Endothelial cell of umbilical vein (primary cell): ENCODE measurements around the gene TTC13. TPM values are rescaled to one million over a fixed set of nuclear protein-coding genes. Genes with fewer than 3 reads are reported as not detected.
A peak's percentile ranks its signal among the peaks of the same experiment; 100 is the strongest.

Experiments
- BruUV-seq: library from RNA; stranded (reverse); fragments of 400-500 nt; replicated peaks from 2 replicates; lab custom pipeline; 2021; lab: Mats Ljungman, UMichigan
- CTCF ChIA-PET: fragments of 300-600, 350-600 bp; sonication (Branson Sonifier 250); formaldehyde crosslinking; loops from one replicate; lab custom pipeline; 2021; ENCODE audit warnings: antibody characterized with exemption, inconsistent platforms; lab: Charles Lee
- POLR2A ChIA-PET: fragments of 300-600, 350-600 bp; sonication (Branson Sonifier 250); formaldehyde crosslinking; loops from one replicate; lab custom pipeline; 2021; ENCODE audit warnings: antibody characterized with exemption, inconsistent platforms; lab: Charles Lee
- DNase-seq: peaks from one replicate; pipeline ENCODE4 v3.0.0-alpha.2; 2011; ENCODE audit warnings: low read depth, low spot score
- FAIRE-seq: peaks from 2 replicates; lab custom pipeline; 2011; peaks lifted over from hg19 to GRCh38; lab: Jason Lieb, UNC
- H2AFZ ChIP-seq: 2 replicates; pipeline ENCODE4 v1.6.0; 2012; ENCODE audit warnings: low read depth, low read length, control low read depth, inconsistent platforms
- H3K27ac ChIP-seq: 2 replicates; pipeline ENCODE4 v1.5.1; 2011; ENCODE audit warnings: low read depth, mild to moderate bottlenecking, control low read depth, low read length, moderate library complexity; ENCODE audit not compliant: insufficient read depth
- H3K27me3 ChIP-seq, 2 experiments: 2 replicates each; pipeline versions ENCODE4 v1.6.0 to v1.6.1; 2011; ENCODE audit warnings: low read length in 2 of 2, mixed read lengths in 1 of 2; ENCODE audit not compliant: control insufficient read depth in 2 of 2, insufficient read depth in 2 of 2
- H3K36me3 ChIP-seq, 2 experiments: 2 replicates in 1 of 2; 3 replicates in 1 of 2; pipeline ENCODE4 v1.5.1; 2011; ENCODE audit warnings: low read length in 2 of 2, mild to moderate bottlenecking in 1 of 2, moderate library complexity in 1 of 2; ENCODE audit not compliant: control insufficient read depth in 2 of 2, insufficient read depth in 2 of 2; ENCODE audit errors: extremely low read depth in 1 of 2
- H3K4me1 ChIP-seq: 3 replicates; pipeline ENCODE4 v1.5.1; 2011; ENCODE audit warnings: mild to moderate bottlenecking, low read length; ENCODE audit not compliant: control insufficient read depth, insufficient read depth; ENCODE audit errors: extremely low read depth
- H3K4me2 ChIP-seq: 2 replicates; pipeline ENCODE4 v1.6.1; 2011; ENCODE audit warnings: low read length, control low read depth, mixed read lengths; ENCODE audit not compliant: insufficient read depth
- H3K4me3 ChIP-seq, 3 experiments: fragments of 200-600 bp in 1 of 3; sonication (generic), shearing (Covaris generic) in 1 of 3; replicated peaks in 1 of 3; 2 replicates each; pipeline ENCODE4 v1.5.1; 2011 to 2016; ENCODE audit warnings: control low read depth in 3 of 3, low read length in 3 of 3, mild to moderate bottlenecking in 2 of 3, inconsistent platforms in 1 of 3, low read depth in 1 of 3, moderate library complexity in 1 of 3; ENCODE audit not compliant: insufficient read depth in 1 of 3
- H3K79me2 ChIP-seq: 2 replicates; pipeline ENCODE4 v1.6.0; 2012; ENCODE audit warnings: low read length, inconsistent platforms; ENCODE audit not compliant: control insufficient read depth, insufficient read depth
- H3K9ac ChIP-seq: replicated peaks from 2 replicates; pipeline ENCODE3; 2011; ENCODE audit warnings: low read length, control low read depth; ENCODE audit not compliant: insufficient read depth; ENCODE audit errors: extremely low read depth
- H3K9me1 ChIP-seq: replicated peaks from 3 replicates; pipeline ENCODE4 v1.6.0; 2011; ENCODE audit warnings: mild to moderate bottlenecking, low read length; ENCODE audit not compliant: control insufficient read depth, insufficient read depth; ENCODE audit errors: extremely low read depth
- H3K9me3 ChIP-seq: replicated peaks from 2 replicates; pipeline ENCODE4 v1.5.1; 2012; ENCODE audit warnings: low read length, inconsistent platforms; ENCODE audit not compliant: control insufficient read depth, insufficient read depth
- H4K20me1 ChIP-seq: replicated peaks from 2 replicates; pipeline ENCODE3; 2011; ENCODE audit warnings: mild to moderate bottlenecking, low read length; ENCODE audit not compliant: control insufficient read depth, insufficient read depth; ENCODE audit errors: extremely low read depth
- FOS ChIP-seq: IDR thresholded peaks from 2 replicates; pipeline ENCODE4 v1.6.1; 2011; ENCODE audit warnings: mild to moderate bottlenecking, low read length, moderate library complexity, borderline replicate concordance; ENCODE audit not compliant: insufficient read depth
- JUN ChIP-seq: IDR thresholded peaks from 2 replicates; pipeline ENCODE4 v1.6.1; 2011; ENCODE audit warnings: borderline replicate concordance, low read depth; ENCODE audit not compliant: insufficient read length, insufficient read depth
- MAX ChIP-seq: IDR thresholded peaks from 2 replicates; pipeline ENCODE4 v1.6.1; 2011; ENCODE audit not compliant: insufficient read depth, insufficient read length
- POLR2A ChIP-seq: IDR thresholded peaks from 2 replicates; pipeline ENCODE4 v1.6.1; 2012; ENCODE audit warnings: low read depth, mild to moderate bottlenecking, control low read depth, low read length
- POLR2AphosphoS5 ChIP-seq: IDR thresholded peaks from 2 replicates; pipeline ENCODE4 v1.6.1; 2012; ENCODE audit warnings: low read depth, mild to moderate bottlenecking, control low read depth, low read length, moderate library complexity; ENCODE audit not compliant: insufficient read depth
- dilution Hi-C: fragments of 300-500 bp; cut with MboI; formaldehyde crosslinking; loops from one replicate; pipeline ENCODE4 v1.15.0; 2019; ENCODE audit warnings: low sequenced_read_pairs; ENCODE audit not compliant: extremely low pct_ligation_motif_present
- intact Hi-C: fragments of 100-400 bp; cut with micrococcal nuclease; formaldehyde crosslinking; loops from one replicate; pipeline ENCODE4 v1.10.0; 2022
- polyA plus RNA-seq, 4 experiments: library from polyadenylated mRNA; depleted of rRNA in 3 of 4; stranded (reverse) in 3 of 4; unstranded in 1 of 4; fragments of >200 nt; gene quantifications; 2 replicates each; pipeline versions ENCODE4 v1.2.1 to v1.2.3, GENCODE V29; 2011 to 2012; ENCODE audit warnings: missing spikeins in 1 of 4
- total RNA-seq: library from RNA; stranded (reverse); gene quantifications from 2 replicates; pipeline ENCODE4 v1.2.3, GENCODE V29; 2021

TTC13 gene
- total and polyA plus RNA-seq, 2 donors (not counting 3 experiments of a cell fraction or from before 2014, with no cell fraction given): 8.8 to 23.9 TPM

- TF ChIP-seq MAX (peak; percentile 62), FOS (no peak)
- no peaks in the 10 kb centered on the region for H4K20me1 ChIP-seq
- peak overlapping the region; percentile 33 for H3K27ac ChIP-seq
- DNase-seq (peak; percentile 45), FAIRE-seq (no peak)
- no peaks in the 10 kb centered on the region for H3K27me3 ChIP-seq
- peak overlapping the region; percentile 53 for H3K4me2 ChIP-seq
- intact Hi-C loops (loop anchor here (1.0 to 2.0 kb wide), 4 partner anchors 71 to 660 kb away; partner anchors contain the start of genes ARV1 and TSNAX), dilution Hi-C loops (no loop called here)
- TSS peak; percentile 77 for BruUV-seq
- peaks cover 17% of the 10 kb centered on the region for H3K4me1 ChIP-seq
- H3K36me3 ChIP-seq: no peaks in the 10 kb centered on the region
- H3K9me3 ChIP-seq: no peaks in the 10 kb centered on the region
- H3K9me1 ChIP-seq: no peaks in the 10 kb centered on the region
- peak overlapping the region; percentile 77 for H3K9ac ChIP-seq
- H2AFZ ChIP-seq: peak overlapping the region; percentile 94
- H3K4me3 ChIP-seq: peak overlapping the region; percentile 27 to 93 (median 42)
- POLR2A ChIA-PET: interaction anchor here (0.9 to 1.4 kb wide), 2 partner anchors 17 to 227 kb away, joined by 5 to 6 read pairs; no protein-coding TSS in a partner anchor
- no peaks in the 10 kb centered on the region for H3K79me2 ChIP-seq
- CTCF ChIA-PET: interaction anchor here (0.7 to 2.3 kb wide), 2 partner anchors 20 to 71 kb away, joined by 3 to 7 read pairs; no protein-coding TSS in a partner anchor
These were observed 109.8 kb downstream of the TTC13 start for GRCh38 chr1:230868736-230869385.

GRCh38 chr1:230867903-230868735 lies 110.5 kb downstream of the TTC13 start, which contains the start of gene C1orf198:
Gene C1orf198, minus strand, starts transcription at chr1:230868521. Its CDS starts 9 bp downstream, at chr1:230868512.
- no peaks in the 10 kb centered on the region for H3K27me3 ChIP-seq
- BruUV-seq: no TSS peak
- H3K4me1 ChIP-seq: peaks cover 20% of the 10 kb centered on the region
- no peaks in the 10 kb centered on the region for H3K36me3 ChIP-seq
- no peaks in the 10 kb centered on the region for H3K9me1 ChIP-seq
- intact Hi-C loops (loop anchor here (1.0 to 2.0 kb wide), 7 partner anchors 19 to 661 kb away; partner anchors contain the start of genes ARV1, COG2 and TSNAX), dilution Hi-C loops (no loop called here)
- DNase-seq (peak; percentile 60), FAIRE-seq (peak; percentile 44)
- H4K20me1 ChIP-seq: no peaks in the 10 kb centered on the region
- peak within 1 kb of the TSS; percentile 78 for H3K9ac ChIP-seq
- POLR2A ChIA-PET: interaction anchor here (0.9 to 1.4 kb wide), 2 partner anchors 17 to 226 kb away, joined by 5 to 6 read pairs; no protein-coding TSS in a partner anchor
- peak within 1 kb of the TSS; percentile 33 for H3K27ac ChIP-seq
- H3K4me2 ChIP-seq: peak within 1 kb of the TSS; percentile 93
- no peaks in the 10 kb centered on the region for H3K79me2 ChIP-seq
- H2AFZ ChIP-seq: peak within 1 kb of the TSS; percentile 94
- H3K9me3 ChIP-seq: no peaks in the 10 kb centered on the region
- TF ChIP-seq POLR2A (peak; percentile 65), POLR2AphosphoS5 (peak; percentile 68), JUN (no peak)
- peak within 1 kb of the TSS; percentile 70 to 93 (median 83) for H3K4me3 ChIP-seq
- CTCF ChIA-PET: interaction anchor here (1.3 to 2.3 kb wide), 3 partner anchors 10 to 70 kb away, joined by 3 to 7 read pairs (median 3); no protein-coding TSS in a partner anchor
